Measurements from ENCODE around the gene SCARB1. TPM values are rescaled to one million over a fixed set of nuclear protein-coding genes. Genes with fewer than 3 reads are reported as not detected.

SCARB1 gene
- total RNA-seq, 1 donor from 2014 or later = 25.1 TPM

GRCh38 chr12:124866883-124867400 is 3.3 kb upstream of the SCARB1 start:
- Mint-ChIP-seq H3K27ac (ENCODE audit: unreplicated experiment) (no peak overlapping the region), H3K36me3 (ENCODE audit: unreplicated experiment) (no peaks in the 10 kb centered on the region), H3K9me3 (ENCODE audit: unreplicated experiment) (peaks cover 8% of the 10 kb centered on the region), H3K4me3 (ENCODE audit: unreplicated experiment) (no peak overlapping the region), H3K4me1 (ENCODE audit: low read depth, unreplicated experiment) (peaks cover 15% of the 10 kb centered on the region), H3K27me3 (ENCODE audit: unreplicated experiment) (peaks cover 6% of the 10 kb centered on the region)
- TF ChIP-seq CTCF (IDR thresholded peaks at IDR 0.05; ENCODE audit: partially characterized antibody, unreplicated experiment) = no peak
- DNase-seq = no peak

GRCh38 chr12:124866195-124866882 is 2.7 kb upstream of the SCARB1 start:
- H3K4me3 Mint-ChIP-seq (ENCODE audit: unreplicated experiment) = no peak overlapping the region
- no peaks in the 10 kb centered on the region for H3K36me3 Mint-ChIP-seq (ENCODE audit: unreplicated experiment)
- DNase-seq = no peak
- H3K27ac Mint-ChIP-seq (ENCODE audit: unreplicated experiment) = no peak overlapping the region
- peaks cover 19% of the 10 kb centered on the region for H3K4me1 Mint-ChIP-seq (ENCODE audit: low read depth, unreplicated experiment)
- peaks cover 4% of the 10 kb centered on the region for H3K27me3 Mint-ChIP-seq (ENCODE audit: unreplicated experiment)
- TF ChIP-seq CTCF (IDR thresholded peaks at IDR 0.05; ENCODE audit: partially characterized antibody, unreplicated experiment) = no peak
- peaks cover 6% of the 10 kb centered on the region for H3K9me3 Mint-ChIP-seq (ENCODE audit: unreplicated experiment)

GRCh38 chr12:124865728-124866127 is 2.1 kb upstream of the SCARB1 start:
- no peak for DNase-seq
- TF ChIP-seq CTCF (IDR thresholded peaks at IDR 0.05; ENCODE audit: partially characterized antibody, unreplicated experiment) = no peak
- H3K36me3 Mint-ChIP-seq (ENCODE audit: unreplicated experiment) = no peaks in the 10 kb centered on the region
- no peak overlapping the region for H3K4me3 Mint-ChIP-seq (ENCODE audit: unreplicated experiment)
- peaks cover 4% of the 10 kb centered on the region for H3K27me3 Mint-ChIP-seq (ENCODE audit: unreplicated experiment)
- peaks cover 6% of the 10 kb centered on the region for H3K9me3 Mint-ChIP-seq (ENCODE audit: unreplicated experiment)
- H3K27ac Mint-ChIP-seq (ENCODE audit: unreplicated experiment) = no peak overlapping the region
- peaks cover 18% of the 10 kb centered on the region for H3K4me1 Mint-ChIP-seq (ENCODE audit: low read depth, unreplicated experiment)

- H3K27me3 Mint-ChIP-seq (ENCODE audit: unreplicated experiment) = peaks cover 4% of the 10 kb centered on the region
- peaks cover 6% of the 10 kb centered on the region for H3K9me3 Mint-ChIP-seq (ENCODE audit: unreplicated experiment)
- no peak for TF ChIP-seq CTCF (IDR thresholded peaks at IDR 0.05; ENCODE audit: partially characterized antibody, unreplicated experiment)
- peak overlapping the region; percentile 63 for H3K4me3 Mint-ChIP-seq (ENCODE audit: unreplicated experiment)
- peak overlapping the region; percentile 23 for H3K27ac Mint-ChIP-seq (ENCODE audit: unreplicated experiment)
- DNase-seq = no peak
- H3K36me3 Mint-ChIP-seq (ENCODE audit: unreplicated experiment) = no peaks in the 10 kb centered on the region
- peaks cover 23% of the 10 kb centered on the region for H3K4me1 Mint-ChIP-seq (ENCODE audit: low read depth, unreplicated experiment)
Observed at GRCh38 chr12:124864326-124864752, 675 bp upstream of the SCARB1 start.

GRCh38 chr12:124862768-124863415 is 772 bp downstream of the SCARB1 start:
- peak overlapping the region; percentile 43 for H3K27ac Mint-ChIP-seq (ENCODE audit: unreplicated experiment)
- TF ChIP-seq CTCF (IDR thresholded peaks at IDR 0.05; ENCODE audit: partially characterized antibody, unreplicated experiment) = no peak
- no peak for DNase-seq
- H3K4me1 Mint-ChIP-seq (ENCODE audit: low read depth, unreplicated experiment) = peaks cover 23% of the 10 kb centered on the region
- H3K9me3 Mint-ChIP-seq (ENCODE audit: unreplicated experiment) = peaks cover 6% of the 10 kb centered on the region
- no peaks in the 10 kb centered on the region for H3K36me3 Mint-ChIP-seq (ENCODE audit: unreplicated experiment)
- peaks cover 5% of the 10 kb centered on the region for H3K27me3 Mint-ChIP-seq (ENCODE audit: unreplicated experiment)
- H3K4me3 Mint-ChIP-seq (ENCODE audit: unreplicated experiment) = peak overlapping the region; percentile 82
